Karpas-422 (cell line): ENCODE results near the gene C2orf68. TPM values are rescaled to one million over a fixed set of nuclear protein-coding genes. Genes with fewer than 3 reads are reported as not detected.
"Not testable (repeated sequence)": the region's sequence is repeated elsewhere in the genome, so short reads cannot be mapped to it uniquely, and the experiment has no call there.

Source experiments
- DNase-seq: peaks from one replicate; pipeline ENCODE4 v3.0.0-alpha.2; 2015
- H2AFZ ChIP-seq: fragments of 200-600 bp; sonication (generic); 2 replicates; pipeline ENCODE4 v1.6.1; 2014; ENCODE audit warnings: antibody characterized with exemption, low read length, mixed read lengths
- H3K27ac ChIP-seq: fragments of 200-600 bp; sonication (generic); 2 replicates; pipeline ENCODE4 v1.5.1; 2014; ENCODE audit warnings: mild to moderate bottlenecking, low read length, moderate library complexity
- H3K27me3 ChIP-seq: fragments of 200-600 bp; sonication (generic); 2 replicates; pipeline ENCODE4 v1.6.1; 2014; ENCODE audit warnings: low read length, mixed read lengths
- H3K36me3 ChIP-seq: fragments of 200-600 bp; sonication (generic); 2 replicates; pipeline ENCODE4 v1.6.1; 2014; ENCODE audit warnings: low read length, mixed read lengths; ENCODE audit not compliant: insufficient read depth
- H3K4me1 ChIP-seq: fragments of 200-600 bp; sonication (generic); 2 replicates; pipeline ENCODE4 v1.6.1; 2014; ENCODE audit warnings: mild to moderate bottlenecking, low read length, mixed read lengths
- H3K4me2 ChIP-seq: fragments of 200-600 bp; sonication (generic); 2 replicates; pipeline ENCODE4 v1.6.1; 2014; ENCODE audit warnings: low read length, low read depth, mild to moderate bottlenecking; ENCODE audit not compliant: poor library complexity, severe bottlenecking
- H3K4me3 ChIP-seq: fragments of 200-600 bp; sonication (generic); 2 replicates; pipeline ENCODE4 v1.5.1; 2014; ENCODE audit warnings: mild to moderate bottlenecking, antibody characterized with exemption, low read length, mixed read lengths
- H3K79me2 ChIP-seq: fragments of 200-600 bp; sonication (generic); 2 replicates; pipeline ENCODE4 v1.6.1; 2014; ENCODE audit warnings: mild to moderate bottlenecking, low read length, mixed read lengths
- H3K9ac ChIP-seq: fragments of 200-600 bp; sonication (generic); 2 replicates; pipeline ENCODE4 v1.6.0; 2014; ENCODE audit warnings: low read length
- H3K9me2 ChIP-seq: fragments of 200-600 bp; sonication (generic), shearing (Covaris generic); replicated peaks from 2 replicates; pipeline ENCODE4 v1.6.0; 2014; ENCODE audit warnings: mild to moderate bottlenecking, low read length, moderate library complexity; ENCODE audit not compliant: insufficient read depth
- H3K9me3 ChIP-seq: fragments of 300-700, 200-600 bp; sonication (generic); 2 replicates; pipeline ENCODE4 v1.6.1; 2014; ENCODE audit warnings: low read length, mixed read lengths
- H4K20me1 ChIP-seq: fragments of 200-600 bp; sonication (generic); 2 replicates; pipeline ENCODE4 v1.6.1; 2014; ENCODE audit warnings: mild to moderate bottlenecking, antibody characterized with exemption, low read length, low read depth; ENCODE audit not compliant: insufficient read depth
- total RNA-seq: library from RNA; depleted of rRNA; stranded (reverse); fragments of >200 nt; shearing (Covaris generic); gene quantifications from 2 replicates; pipeline ENCODE4 v1.2.3, GENCODE V29; 2014; ENCODE audit warnings: low replicate concordance

C2orf68 gene
- total RNA-seq, 1 experiment from 2014 or later = 111 TPM

DNA sequence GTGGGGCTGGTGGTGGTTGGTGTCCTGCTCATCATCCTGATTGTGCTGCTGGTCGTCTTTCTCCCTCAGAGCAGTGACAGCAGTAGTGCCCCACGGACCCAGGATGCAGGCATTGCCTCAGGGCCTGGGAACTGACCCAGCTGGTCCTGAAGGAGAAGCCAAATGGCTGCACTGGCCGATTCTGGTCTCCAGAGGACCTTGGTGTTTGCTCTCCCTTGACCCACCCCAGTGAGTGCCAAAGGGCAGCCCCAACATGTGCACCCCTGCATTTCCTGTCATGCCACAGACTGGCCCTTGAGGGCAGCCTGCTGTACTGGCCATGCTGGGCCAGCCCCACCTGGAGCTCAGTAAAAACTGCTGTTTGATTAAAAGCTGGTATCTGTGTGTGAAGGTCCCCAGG is 18.8 kb downstream of the C2orf68 start:
- H3K4me2 ChIP-seq = no peak overlapping the region
- H3K9me2 ChIP-seq = no peaks in the 10 kb centered on the region
- DNase-seq = no peak
- H2AFZ ChIP-seq = no peak overlapping the region
- no peak overlapping the region for H3K9ac ChIP-seq
- peaks cover 12% of the 10 kb centered on the region; the same call in 1 of the 2 replicates for H3K36me3 ChIP-seq
- peaks cover 14% of the 10 kb centered on the region; the same call in 1 of the 2 replicates for H4K20me1 ChIP-seq
- H3K27me3 ChIP-seq = no peaks in the 10 kb centered on the region
- H3K9me3 ChIP-seq = no peaks in the 10 kb centered on the region
- H3K27ac ChIP-seq = no peak overlapping the region
- peaks cover 34% of the 10 kb centered on the region for H3K79me2 ChIP-seq
- H3K4me1 ChIP-seq = peaks cover 28% of the 10 kb centered on the region
- no peak overlapping the region for H3K4me3 ChIP-seq

DNA sequence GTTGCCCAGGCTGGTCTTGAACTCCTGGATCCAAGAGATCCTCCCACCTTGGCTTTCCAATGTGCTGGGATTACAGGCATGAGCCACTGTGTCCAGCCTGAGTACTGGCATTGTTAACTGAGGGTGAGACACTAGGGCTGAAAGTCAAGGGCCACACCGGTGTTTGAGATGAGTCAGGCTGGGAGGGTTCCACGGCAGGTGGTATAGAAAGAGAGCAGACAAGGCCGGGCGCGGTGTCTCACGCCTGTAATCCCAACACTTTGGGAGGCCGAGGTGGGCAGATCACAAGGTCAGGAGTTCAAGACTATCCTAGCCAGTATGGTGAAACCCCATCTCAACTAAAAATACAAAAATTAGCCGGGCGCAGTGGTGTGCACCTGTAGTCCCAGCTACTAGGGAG is 19.6 kb downstream of the C2orf68 start:
- H3K9me3 ChIP-seq, H2AFZ ChIP-seq, H3K9ac ChIP-seq, DNase-seq, H3K9me2 ChIP-seq, H3K36me3 ChIP-seq, H3K4me3 ChIP-seq, H3K4me2 ChIP-seq, H3K27ac ChIP-seq, H3K27me3 ChIP-seq: not testable (repeated sequence)
- H4K20me1 ChIP-seq = peaks cover 12% of the 10 kb centered on the region; the same call in 1 of the 2 replicates
- H3K4me1 ChIP-seq = peaks cover 21% of the 10 kb centered on the region
- H3K79me2 ChIP-seq = peaks cover 30% of the 10 kb centered on the region

DNA sequence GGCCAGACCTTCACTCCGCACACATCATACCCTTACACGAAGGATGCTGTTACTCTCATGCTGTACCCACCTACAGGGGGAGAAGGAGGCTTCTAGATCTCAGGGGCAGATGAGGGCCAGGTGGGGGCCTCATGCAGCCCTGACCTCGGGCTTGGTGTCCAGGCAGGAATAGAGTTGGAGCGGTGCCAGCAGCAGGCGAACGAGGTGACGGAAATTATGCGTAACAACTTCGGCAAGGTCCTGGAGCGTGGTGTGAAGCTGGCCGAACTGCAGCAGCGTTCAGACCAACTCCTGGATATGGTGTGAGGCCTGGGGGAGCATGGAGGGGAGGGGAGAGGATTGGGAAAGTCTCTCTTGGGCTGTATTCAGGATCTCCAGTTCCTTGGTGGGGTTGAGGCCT is 20.3 kb downstream of the C2orf68 start:
- no peaks in the 10 kb centered on the region for H3K9me2 ChIP-seq
- H3K4me1 ChIP-seq = peaks cover 13% of the 10 kb centered on the region
- no peaks in the 10 kb centered on the region for H3K27me3 ChIP-seq
- H3K36me3 ChIP-seq = peaks cover 1% of the 10 kb centered on the region; the same call in 1 of the 2 replicates
- H3K27ac ChIP-seq = no peak overlapping the region
- H2AFZ ChIP-seq = no peak overlapping the region
- H3K79me2 ChIP-seq = peaks cover 22% of the 10 kb centered on the region
- no peak overlapping the region for H3K4me2 ChIP-seq
- peaks cover 6% of the 10 kb centered on the region; the same call in 1 of the 2 replicates for H4K20me1 ChIP-seq
- no peaks in the 10 kb centered on the region for H3K9me3 ChIP-seq
- H3K4me3 ChIP-seq = no peak overlapping the region
- DNase-seq = no peak
- no peak overlapping the region for H3K9ac ChIP-seq

DNA sequence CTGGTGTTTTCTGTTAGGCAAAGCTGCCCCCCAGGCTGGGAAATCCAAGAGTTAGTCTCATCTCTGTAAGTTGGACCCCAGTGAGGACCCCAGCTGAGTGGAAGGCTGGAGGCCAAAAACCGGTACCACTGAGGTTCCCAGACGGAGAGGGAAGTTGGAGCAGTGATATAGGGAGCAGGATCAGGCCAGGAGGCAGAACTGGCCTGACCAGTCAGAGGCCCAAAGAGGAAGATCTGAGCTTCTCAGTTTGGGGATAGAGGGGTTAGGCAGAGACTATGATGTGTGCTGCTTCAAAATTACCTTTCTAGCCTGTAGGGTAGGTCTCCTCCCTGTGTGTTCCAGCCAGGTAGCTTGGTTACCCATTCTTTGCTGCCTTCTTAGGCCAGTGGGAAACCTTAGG is 20.9 kb downstream of the C2orf68 start:
- Histone ChIP-seq H3K4me3 (no peak overlapping the region), H3K79me2 (peaks cover 16% of the 10 kb centered on the region), H4K20me1 (no peaks in the 10 kb centered on the region), H2AFZ (no peak overlapping the region), H3K27me3 (no peaks in the 10 kb centered on the region), H3K9ac (no peak overlapping the region), H3K36me3 (no peaks in the 10 kb centered on the region), H3K4me2 (no peak overlapping the region), H3K9me3 (no peaks in the 10 kb centered on the region), H3K9me2 (no peaks in the 10 kb centered on the region), H3K4me1 (peaks cover 9% of the 10 kb centered on the region), H3K27ac (no peak overlapping the region)
- no peak for DNase-seq

DNA sequence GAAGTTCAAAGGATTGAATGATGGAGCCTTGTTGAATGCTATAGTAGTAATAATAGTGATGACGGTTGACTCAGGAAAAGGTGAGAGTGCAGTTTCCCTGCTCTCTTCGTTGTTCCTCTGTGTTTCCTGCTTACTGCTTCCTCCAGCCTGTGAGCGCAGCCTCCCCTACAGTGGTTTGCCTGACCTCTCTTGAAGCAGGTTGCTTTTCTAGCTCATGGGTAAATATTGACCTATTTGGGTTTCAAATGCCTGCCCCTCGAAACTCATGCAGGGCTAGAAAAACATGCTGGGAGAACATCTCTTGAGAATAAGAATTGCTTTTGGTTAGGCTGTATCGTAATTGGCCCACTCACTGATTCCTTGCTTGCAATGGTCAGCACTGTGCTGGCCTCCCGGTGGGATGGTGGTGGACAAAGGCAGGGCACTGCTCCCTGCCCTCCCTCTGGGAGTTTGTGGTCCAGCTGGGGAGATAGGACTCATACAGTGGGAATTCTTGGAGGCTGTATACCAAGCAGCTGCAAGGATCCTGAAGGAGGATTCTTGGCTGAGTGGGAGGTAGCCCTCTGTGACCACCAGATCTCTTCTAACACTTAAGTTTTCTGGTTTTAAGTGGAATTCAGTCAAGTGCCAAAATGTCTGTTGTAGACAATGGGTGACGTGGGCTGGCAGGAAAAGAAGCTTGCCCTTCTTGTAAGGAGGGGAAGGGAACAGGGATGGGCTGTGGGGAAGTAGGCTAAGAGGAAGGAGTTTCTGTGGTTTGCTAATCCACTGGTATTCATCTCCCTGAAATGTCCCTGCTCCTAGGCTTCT is 21.7 kb downstream of the C2orf68 start:
- Histone ChIP-seq H3K4me2 (no peak overlapping the region), H3K27me3 (no peaks in the 10 kb centered on the region), H4K20me1 (no peaks in the 10 kb centered on the region), H2AFZ (no peak overlapping the region), H3K79me2 (peaks cover 12% of the 10 kb centered on the region), H3K4me1 (peaks cover 9% of the 10 kb centered on the region), H3K9me2 (no peaks in the 10 kb centered on the region), H3K4me3 (no peak overlapping the region), H3K9me3 (no peaks in the 10 kb centered on the region), H3K9ac (no peak overlapping the region), H3K36me3 (no peaks in the 10 kb centered on the region), H3K27ac (no peak overlapping the region)
- no peak for DNase-seq

DNA sequence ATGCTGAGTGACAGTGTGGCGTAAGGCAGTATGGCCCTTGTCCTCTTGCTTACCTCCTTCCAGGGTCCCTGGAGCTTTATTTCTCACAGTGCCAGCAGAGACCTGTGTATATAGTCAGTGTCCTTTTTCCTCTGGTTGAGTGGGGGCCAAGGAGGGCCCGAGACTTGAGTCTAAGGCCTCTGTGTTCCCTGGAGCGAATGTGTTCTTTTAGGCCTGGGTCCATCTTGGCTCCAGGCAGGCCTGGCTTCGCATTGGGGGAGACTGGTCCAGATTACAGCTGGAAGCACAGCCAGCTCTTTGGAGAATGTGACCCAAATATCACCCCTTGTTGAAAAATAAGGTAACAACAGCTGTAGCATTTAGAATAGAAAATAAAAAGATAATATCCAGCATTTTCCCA is 22.7 kb downstream of the C2orf68 start:
- Histone ChIP-seq H3K4me2 (no peak overlapping the region), H3K4me1 (peaks cover 2% of the 10 kb centered on the region), H3K9ac (no peak overlapping the region), H3K4me3 (no peak overlapping the region), H3K27ac (no peak overlapping the region), H4K20me1 (no peaks in the 10 kb centered on the region), H3K36me3 (no peaks in the 10 kb centered on the region), H3K9me3 (no peaks in the 10 kb centered on the region), H3K27me3 (no peaks in the 10 kb centered on the region), H3K9me2 (no peaks in the 10 kb centered on the region), H2AFZ (no peak overlapping the region), H3K79me2 (peaks cover 2% of the 10 kb centered on the region; the same call in 1 of the 2 replicates)
- DNase-seq = no peak

DNA sequence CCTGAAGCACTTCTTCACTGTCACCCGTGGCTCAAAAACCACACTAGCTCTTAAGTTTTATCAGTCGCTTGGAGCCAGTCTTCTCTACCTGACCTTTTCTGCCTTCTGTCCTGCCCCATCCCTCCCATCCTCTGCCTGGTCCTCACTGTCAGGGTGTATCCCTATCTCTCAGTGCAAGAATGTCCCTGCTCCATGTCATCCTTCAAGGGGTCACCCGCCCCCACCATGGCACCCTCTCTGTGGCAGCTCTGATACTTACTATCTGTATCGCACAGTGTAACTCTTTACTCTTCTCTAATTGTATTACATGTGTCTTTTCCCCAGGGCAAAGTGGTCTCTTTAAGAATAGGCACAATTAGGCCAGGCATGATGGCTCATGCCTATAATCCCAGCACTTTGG is 23.2 kb downstream of the C2orf68 start:
- H3K79me2 ChIP-seq = no peaks in the 10 kb centered on the region
- no peak for DNase-seq
- H3K9ac ChIP-seq = no peak overlapping the region
- H2AFZ ChIP-seq = no peak overlapping the region
- H3K9me3 ChIP-seq = no peaks in the 10 kb centered on the region
- H3K9me2 ChIP-seq = no peaks in the 10 kb centered on the region
- no peaks in the 10 kb centered on the region for H3K4me1 ChIP-seq
- H3K27me3 ChIP-seq = no peaks in the 10 kb centered on the region
- H3K36me3 ChIP-seq = no peaks in the 10 kb centered on the region
- no peak overlapping the region for H3K27ac ChIP-seq
- H3K4me3 ChIP-seq = no peak overlapping the region
- H4K20me1 ChIP-seq = no peaks in the 10 kb centered on the region; the same call in 1 of the 2 replicates
- H3K4me2 ChIP-seq = no peak overlapping the region

DNA sequence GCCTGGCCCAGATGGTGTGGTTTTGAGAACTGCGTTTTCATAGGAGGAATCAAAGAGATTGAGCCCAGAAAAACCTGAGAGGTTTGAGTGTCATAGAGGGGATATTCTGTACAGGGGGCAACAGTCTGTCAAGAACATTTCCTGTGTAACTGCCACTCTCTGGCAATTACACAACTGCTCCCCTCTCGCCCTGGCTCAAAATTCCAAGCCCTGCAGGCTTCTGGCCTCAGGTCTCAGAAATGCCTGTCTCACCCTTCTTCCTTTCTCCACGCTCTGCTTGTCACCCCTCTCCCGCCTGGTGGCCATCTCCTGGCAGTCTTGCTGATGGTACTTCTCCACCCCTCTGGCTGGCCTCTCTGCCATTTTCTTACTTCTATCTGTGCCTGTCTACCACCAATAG is 23.6 kb downstream of the C2orf68 start:
- Histone ChIP-seq H3K27ac (no peak overlapping the region), H3K4me3 (no peak overlapping the region), H4K20me1 (no peaks in the 10 kb centered on the region; the same call in 1 of the 2 replicates), H3K4me1 (no peaks in the 10 kb centered on the region), H3K9me2 (no peaks in the 10 kb centered on the region), H3K27me3 (no peaks in the 10 kb centered on the region), H3K4me2 (no peak overlapping the region), H3K9me3 (no peaks in the 10 kb centered on the region), H3K9ac (no peak overlapping the region), H3K79me2 (no peaks in the 10 kb centered on the region), H3K36me3 (no peaks in the 10 kb centered on the region), H2AFZ (no peak overlapping the region)
- DNase-seq = no peak
